ENCODE measurements around the gene RND3.
A peak's percentile ranks its signal among the peaks of the same experiment; 100 is the strongest.

RND3 gene

DNA sequence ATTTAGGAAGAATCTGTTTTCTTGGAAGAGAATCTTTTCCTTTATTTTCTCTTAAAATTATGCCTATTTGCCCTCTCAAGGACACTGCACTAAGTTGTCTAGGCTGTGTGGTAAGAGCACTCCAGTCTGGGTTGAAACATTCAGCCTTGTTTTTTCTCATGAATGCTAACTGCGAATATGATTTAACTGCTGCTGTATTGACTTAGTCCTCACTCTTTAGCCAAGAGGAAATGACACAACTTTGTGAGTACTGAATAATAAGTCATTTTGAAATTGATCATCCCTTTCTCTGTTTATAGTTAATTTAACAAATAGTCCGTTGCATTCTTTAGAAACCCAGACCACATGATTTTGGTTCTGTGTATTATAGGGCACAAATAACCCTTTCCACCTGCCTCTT is 4.5 kb upstream of the RND3 start:
- no peak for DNase-seq

- no peak for DNase-seq
Observed at GRCh38 chr2:150491430-150491829, 4.0 kb upstream of the RND3 start.

DNA sequence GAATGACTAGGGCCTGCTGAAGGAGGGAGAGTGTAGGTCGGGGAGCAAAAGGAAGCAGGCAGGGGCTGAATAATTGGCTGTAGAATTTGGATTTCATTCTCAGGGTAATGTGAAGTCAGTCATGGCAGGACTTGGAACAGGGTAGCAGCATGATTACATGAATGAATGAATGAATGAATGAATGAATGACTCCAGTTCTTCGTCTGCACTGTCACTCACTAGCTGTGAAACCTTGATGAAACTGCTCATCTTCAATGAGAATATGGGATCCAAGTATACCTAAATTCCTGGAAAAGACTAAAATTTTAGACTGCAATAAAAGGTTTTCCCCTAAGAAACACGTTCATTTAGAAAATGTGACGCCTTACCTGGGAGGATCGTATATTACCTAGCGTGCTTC is 3.0 kb upstream of the RND3 start:
- DNase-seq = no peak

DNA sequence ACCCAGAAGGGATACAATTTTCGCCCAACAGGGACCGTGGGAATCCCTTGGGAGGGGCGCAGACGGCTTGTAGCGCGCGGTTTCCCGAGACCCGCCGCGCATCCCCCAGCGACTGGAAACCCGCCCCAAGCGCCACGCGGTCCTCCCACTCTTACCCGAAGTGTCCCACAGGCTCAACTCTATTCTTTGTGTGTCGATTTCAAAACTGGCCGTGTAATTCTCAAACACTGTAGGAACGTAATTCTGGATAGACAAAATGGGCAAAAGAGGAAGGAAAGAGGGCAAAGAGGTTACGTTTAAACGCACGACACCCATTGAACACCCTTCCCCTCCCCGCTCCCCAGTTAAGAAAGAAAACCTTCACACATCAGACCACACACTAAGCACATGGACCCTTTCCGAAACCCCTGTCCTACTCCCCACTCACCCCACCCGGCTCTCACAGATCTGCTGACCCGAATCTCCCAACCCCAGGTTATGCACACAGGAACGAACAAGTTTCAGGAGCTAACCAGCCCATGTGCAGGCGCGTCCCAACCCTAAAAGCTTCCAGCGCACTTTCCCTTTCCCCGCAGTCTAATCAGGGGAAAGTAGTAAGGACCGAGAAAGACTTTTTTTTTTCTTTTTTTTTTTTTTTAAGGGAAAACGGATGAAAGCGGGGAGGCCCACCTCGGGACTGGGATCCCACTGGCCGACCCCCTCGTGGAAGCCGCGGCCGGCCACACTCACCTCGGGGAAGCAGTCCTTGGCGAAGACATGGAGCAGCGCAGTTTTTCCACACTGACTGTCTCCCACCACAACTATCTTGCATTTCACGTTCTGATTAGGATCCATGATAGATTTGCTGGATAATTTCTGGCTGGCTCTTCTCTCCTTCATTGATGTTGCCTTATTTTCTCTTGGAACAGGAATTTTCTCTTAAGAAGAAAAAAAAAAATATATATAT is 655 bp downstream of the RND3 start:
- peak in 1 of 3 donors; percentile 6 for DNase-seq

DNA sequence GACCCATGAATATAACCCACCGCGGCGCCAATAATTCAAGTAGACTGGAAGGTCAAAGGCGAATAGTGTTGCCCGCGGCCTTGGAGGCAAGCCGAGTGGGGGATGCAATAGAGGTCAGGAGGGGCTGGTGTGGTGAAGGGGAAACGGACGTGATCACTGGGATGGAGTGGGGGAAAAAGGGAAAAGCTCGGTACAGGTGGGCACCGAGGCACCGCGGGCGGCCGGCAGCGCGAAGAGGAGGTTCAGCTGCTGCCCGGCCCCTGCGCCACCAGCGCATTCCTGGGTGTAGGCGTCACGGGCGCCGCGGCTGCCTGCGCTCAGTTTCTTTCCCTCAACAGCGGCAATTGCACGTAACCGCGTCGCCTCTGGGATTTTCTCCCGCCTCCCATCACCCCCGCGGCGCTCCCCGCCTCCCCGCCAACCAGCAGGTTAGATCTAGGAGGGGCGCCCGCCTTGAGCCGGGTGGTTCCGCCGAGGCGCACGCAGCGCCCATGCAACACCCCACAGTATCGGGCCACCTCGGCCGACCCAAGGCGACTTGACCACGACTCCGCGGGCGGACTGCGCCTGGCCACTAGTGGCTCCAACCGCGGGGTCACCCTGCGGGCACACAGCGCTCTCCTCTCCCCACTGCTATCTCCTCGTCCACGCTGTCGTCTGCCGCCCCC is 1.5 kb downstream of the RND3 start:
- DNase-seq = peak in 2 of 3 donors; percentile 27 to 42

- peak in 1 of 3 donors; percentile 17 for DNase-seq
Observed at GRCh38 chr2:150485114-150485870, 2.2 kb downstream of the RND3 start.

DNA sequence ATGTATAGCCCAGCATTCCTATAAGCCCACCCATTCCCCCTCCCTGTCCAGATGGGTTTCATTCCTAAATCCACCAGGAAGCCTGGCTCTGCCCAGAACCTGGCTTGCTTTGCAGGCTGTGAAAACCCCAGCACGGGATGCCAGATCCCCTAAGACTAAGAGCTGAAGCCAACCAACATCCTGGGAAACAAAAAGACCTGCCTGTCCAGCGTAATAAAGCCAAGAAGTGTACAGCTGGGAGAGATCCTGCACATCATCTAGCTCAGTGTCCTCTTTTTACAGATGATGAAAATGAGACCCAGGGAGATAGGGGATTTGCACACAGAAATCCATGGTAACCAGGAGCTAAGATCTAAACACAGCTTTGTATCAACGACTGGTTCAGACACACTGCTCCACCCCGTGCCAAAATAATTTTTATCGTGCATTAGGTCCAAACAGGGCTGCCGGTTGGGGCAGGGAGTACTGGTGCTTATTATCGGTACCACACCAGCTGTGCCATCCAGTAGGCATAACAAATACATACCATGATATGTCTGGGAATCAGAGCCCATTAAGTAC is 2.9 kb downstream of the RND3 start:
- DNase-seq = no peak

DNA sequence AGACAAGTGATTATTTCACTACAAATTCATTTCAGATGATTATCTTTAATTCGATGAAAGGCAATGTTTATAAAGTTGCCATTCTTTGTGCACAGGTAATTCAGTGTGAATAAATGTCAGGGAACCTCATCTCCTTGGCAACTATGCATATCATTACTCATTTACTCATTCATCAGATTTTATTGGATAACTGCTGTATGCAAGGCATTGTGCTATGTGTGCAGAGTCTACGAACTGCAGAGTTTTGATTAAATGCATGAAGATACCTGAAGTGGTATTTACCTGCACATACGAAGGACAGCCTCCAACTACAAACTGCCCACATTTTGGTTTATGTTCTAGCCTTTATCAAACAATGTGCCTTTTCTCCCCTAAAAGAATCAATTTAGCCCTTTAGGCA is 3.5 kb downstream of the RND3 start:
- no peak for DNase-seq

DNA sequence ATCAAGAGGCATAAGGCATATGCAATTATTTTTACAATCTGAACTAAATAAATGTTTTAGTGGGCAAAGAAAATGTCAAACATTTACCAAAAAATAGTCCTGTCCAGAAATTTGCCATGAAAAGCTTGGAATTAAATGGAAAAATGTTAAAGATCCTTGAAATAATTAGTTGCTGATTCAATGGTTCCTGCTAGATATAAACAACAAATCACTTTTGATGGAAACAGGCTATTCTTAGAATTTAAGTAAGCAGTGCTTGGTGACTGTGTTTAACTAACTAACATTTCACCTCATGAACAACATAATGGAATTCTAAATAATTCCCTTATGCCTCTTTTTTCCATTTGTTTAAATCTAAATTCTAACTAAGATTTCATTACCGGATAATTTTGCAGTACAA is 3.9 kb downstream of the RND3 start:
- no peak for DNase-seq

GRCh38 chr2:150482667-150483400 is 4.6 kb downstream of the RND3 start:
- no peak for DNase-seq

DNA sequence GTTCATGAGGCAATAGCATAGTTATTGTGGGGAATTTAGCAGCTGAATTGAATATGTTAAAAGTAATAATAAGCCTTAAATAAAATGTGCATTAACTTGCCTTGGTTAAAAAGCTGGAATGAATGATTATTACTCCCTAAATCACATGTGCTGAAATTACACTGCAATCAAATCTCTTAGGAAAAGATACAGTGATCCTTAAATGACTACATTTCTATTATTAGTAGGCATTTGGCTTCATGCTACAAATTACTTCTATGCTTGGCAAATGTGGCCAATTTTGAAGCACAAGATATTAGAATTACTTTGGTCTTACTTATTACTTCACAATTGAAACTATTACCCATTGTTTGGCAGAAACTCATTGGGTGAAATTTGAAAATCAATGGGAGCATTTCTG is 5.4 kb downstream of the RND3 start:
- DNase-seq = no peak

GRCh38 chr2:150480971-150481830 is 6.3 kb downstream of the RND3 start:
- no peak for DNase-seq

DNA sequence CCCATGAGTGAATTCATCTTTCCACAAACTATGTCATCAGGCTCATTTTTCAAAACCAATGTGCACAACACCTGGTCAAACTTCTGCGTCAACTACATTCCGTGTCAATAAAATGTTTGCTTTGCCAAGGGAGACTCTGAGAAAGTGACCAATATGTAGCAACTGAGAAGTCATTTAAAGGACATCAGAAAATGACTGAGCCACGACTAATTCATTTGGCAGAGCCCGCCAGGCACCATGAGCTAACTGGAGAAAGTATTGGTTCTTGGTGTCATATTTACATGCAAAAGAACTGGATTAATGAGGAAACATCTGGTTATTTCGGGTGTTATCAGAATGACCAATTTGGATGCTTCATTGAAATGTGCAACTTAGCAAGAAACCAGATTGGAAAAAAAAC is 7.2 kb downstream of the RND3 start:
- no peak for DNase-seq

- DNase-seq = no peak
Observed at GRCh38 chr2:150479075-150479915, 8.2 kb downstream of the RND3 start.

GRCh38 chr2:150478200-150478974 is 9.1 kb downstream of the RND3 start:
- no peak for DNase-seq

- no peak for DNase-seq
Observed at GRCh38 chr2:150477347-150477746, 10.1 kb downstream of the RND3 start.

- no peak for DNase-seq
Observed at GRCh38 chr2:150476809-150477302, 10.6 kb downstream of the RND3 start.

DNA sequence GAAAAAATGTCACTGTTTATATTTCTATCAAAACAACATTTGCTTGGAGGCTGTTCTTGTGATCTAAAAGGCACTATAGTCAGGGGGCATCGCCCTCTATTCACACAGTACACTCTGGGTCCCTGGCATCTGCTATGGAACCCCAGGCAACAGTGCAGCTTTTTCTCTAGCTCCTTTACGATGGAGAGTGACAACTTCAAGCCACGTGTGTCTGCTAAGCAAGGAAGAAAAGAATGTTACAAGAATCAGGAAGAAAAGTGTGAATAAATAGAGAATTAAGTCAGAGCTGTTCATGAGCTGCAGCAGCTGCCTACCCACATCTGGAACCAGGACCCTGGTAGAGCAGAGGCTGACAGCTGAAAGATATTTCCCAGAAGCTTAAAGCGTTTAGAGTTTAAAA is 11.2 kb downstream of the RND3 start:
- DNase-seq = no peak

GRCh38 chr2:150475479-150476250 is 11.8 kb downstream of the RND3 start:
- DNase-seq = no peak

Measured in suppressor macrophage treated with lipopolysaccharide for 1 hour (primary cell).